ENCODE measurements around the gene GOLGA8T.
"Not testable (repeated sequence)": the region's sequence is repeated elsewhere in the genome, so short reads cannot be mapped to it uniquely, and the experiment has no call there.

- TF ChIP-seq, protein P1, sequence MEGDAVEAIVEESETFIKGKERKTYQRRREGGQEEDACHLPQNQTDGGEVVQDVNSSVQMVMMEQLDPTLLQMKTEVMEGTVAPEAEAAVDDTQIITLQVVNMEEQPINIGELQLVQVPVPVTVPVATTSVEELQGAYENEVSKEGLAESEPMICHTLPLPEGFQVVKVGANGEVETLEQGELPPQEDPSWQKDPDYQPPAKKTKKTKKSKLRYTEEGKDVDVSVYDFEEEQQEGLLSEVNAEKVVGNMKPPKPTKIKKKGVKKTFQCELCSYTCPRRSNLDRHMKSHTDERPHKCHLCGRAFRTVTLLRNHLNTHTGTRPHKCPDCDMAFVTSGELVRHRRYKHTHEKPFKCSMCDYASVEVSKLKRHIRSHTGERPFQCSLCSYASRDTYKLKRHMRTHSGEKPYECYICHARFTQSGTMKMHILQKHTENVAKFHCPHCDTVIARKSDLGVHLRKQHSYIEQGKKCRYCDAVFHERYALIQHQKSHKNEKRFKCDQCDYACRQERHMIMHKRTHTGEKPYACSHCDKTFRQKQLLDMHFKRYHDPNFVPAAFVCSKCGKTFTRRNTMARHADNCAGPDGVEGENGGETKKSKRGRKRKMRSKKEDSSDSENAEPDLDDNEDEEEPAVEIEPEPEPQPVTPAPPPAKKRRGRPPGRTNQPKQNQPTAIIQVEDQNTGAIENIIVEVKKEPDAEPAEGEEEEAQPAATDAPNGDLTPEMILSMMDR (IDR thresholded peaks at IDR 0.05; ENCODE audit: control extremely low read depth in 1 of 3, insufficient read depth in 1 of 3, low read depth in 1 of 3, low read length in 3 of 3): not testable (repeated sequence)
- TF ChIP-seq NRF1 (IDR thresholded peaks at IDR 0.05; ENCODE audit: low read depth, low read length); SAP30 (IDR thresholded peaks at IDR 0.05; ENCODE audit: insufficient read depth, insufficient replicate concordance, low read length); POLR2A (IDR thresholded peaks at IDR 0.05; ENCODE audit: control extremely low read depth in 1 of 2, low read depth in 2 of 2, low read length in 2 of 2); SP2 (IDR thresholded peaks at IDR 0.05; ENCODE audit: low read length); GABPA (IDR thresholded peaks at IDR 0.05; ENCODE audit: borderline replicate concordance, insufficient read depth, low read length); ASH2L (IDR thresholded peaks at IDR 0.05; ENCODE audit: low read length); POLR2AphosphoS5 (IDR thresholded peaks at IDR 0.05; ENCODE audit: low read depth, low read length); TAF1 (IDR thresholded peaks at IDR 0.05; ENCODE audit: low read depth, low read length); HDAC2 (IDR thresholded peaks at IDR 0.05; ENCODE audit: borderline replicate concordance in 1 of 2, low read depth in 2 of 2, low read length in 2 of 2); SP1 (IDR thresholded peaks at IDR 0.05; ENCODE audit: low read depth, low read length); CEBPB (IDR thresholded peaks at IDR 0.05; ENCODE audit: low read depth, low read length); PHF8 (conservative IDR thresholded peaks at IDR 0.05; ENCODE audit: low read depth, low read length); YY1 (IDR thresholded peaks at IDR 0.05; ENCODE audit: low read depth, low read length): not testable (repeated sequence)
Measured at GRCh38 chr15:30179814-30180213, 45.0 kb downstream of the GOLGA8T start.
